Right lobe of liver (tissue), 6 donors: ENCODE results near the gene LCE2D. TPM values are rescaled to one million over a fixed set of nuclear protein-coding genes. Genes with fewer than 3 reads are reported as not detected.

Source experiments
- ATAC-seq, 4 donors: fragments of 200-7000 bp; cut with Tn5 transposase; one replicate each; pipeline ENCODE4 v1.9.1; 2020; ENCODE audit warnings: mild to moderate bottlenecking in 4 of 4, moderate library complexity in 4 of 4
- DNase-seq, 3 donors: peaks; one replicate each; pipeline ENCODE4 v3.0.0-alpha.2; 2020
- H3K27ac ChIP-seq, 3 donors: fragments of 200-600 bp; one replicate each; pipeline ENCODE4 v1.8.0; 2022
- H3K27me3 ChIP-seq, 2 donors: fragments of 200-600 bp; one replicate each; pipeline ENCODE4 v1.8.0; 2022
- H3K36me3 ChIP-seq, 4 donors: fragments of 200-600 bp; sonication (generic) in 1 of 4; one replicate each; pipeline versions ENCODE4 v1.5.1 to v1.8.0; 2017 to 2022; ENCODE audit warnings: control low read depth in 1 of 4
- H3K4me1 ChIP-seq, 4 donors: fragments of 200-600 bp; sonication (generic) in 1 of 4; one replicate each; pipeline versions ENCODE4 v1.5.1 to v1.8.0; 2017 to 2022; ENCODE audit warnings: control low read depth in 1 of 4
- H3K4me3 ChIP-seq, 3 donors: fragments of 200-600 bp; one replicate each; pipeline ENCODE4 v1.8.0; 2022
- H3K9me3 ChIP-seq, 4 donors: fragments of 200-600 bp; sonication (generic) in 1 of 4; one replicate each; pipeline versions ENCODE4 v1.5.1 to v1.8.0; 2017 to 2022; ENCODE audit warnings: control low read depth in 1 of 4
- CTCF ChIP-seq, 4 donors: fragments of 200-600 bp in 3 of 4; fragments of 450-650 bp in 1 of 4; IDR thresholded peaks; one replicate each; pipeline versions ENCODE4 v1.5.1 to v1.8.0; 2016 to 2022; ENCODE audit warnings: antibody characterized with exemption in 4 of 4, mild to moderate bottlenecking in 2 of 4
- POLR2A ChIP-seq: fragments of 450-650 bp; IDR thresholded peaks from one replicate; pipeline ENCODE4 v1.6.1; 2017; ENCODE audit warnings: antibody characterized with exemption, mild to moderate bottlenecking
- WGBS: methylation state at CpG from one replicate; pipeline ENCODE4 v1.1.6; 2018; ENCODE audit warnings: low coverage, low lambda C conversion rate; ENCODE audit not compliant: insufficient coverage; ENCODE audit errors: missing lambda C conversion rate; 5-methylcytosine and 5-hydroxymethylcytosine counted together
- intact Hi-C, 2 donors: fragments of 100-400 bp; cut with DNase I; formaldehyde crosslinking; loops; one replicate each; pipeline versions ENCODE4 v1.11.2 to v1.14.1; 2022
- total RNA-seq, 6 experiments: library from RNA; depleted of rRNA in 2 of 6; stranded (reverse); fragments of >200 nt in 2 of 6; fragmentation: NEBNext Ultra II Directional in 3 of 6; extraction: Animal tissue kit (Norgen Biotek cat#: 25700) in 3 of 6; gene quantifications; one replicate each; pipeline versions ENCODE4 v1.1.0 to v1.2.4, GENCODE V29; 2016 to 2023
- donor health status: DM: no; HTN: yes; CAD: no.
- donor health status: DM: no; HTN: no; CAD: no.
- donor health status: DM: no; HTN: no; CAD: no.
- donor health status: DM: no; HTN: yes; CAD: no.
- donor health status: DM: no; HTN: yes; CAD: no.

LCE2D gene
- total RNA-seq, 6 experiments from 2014 or later, result not detected

- Histone ChIP-seq H3K4me1 (no peaks in the 10 kb centered on the region), H3K27me3 (no peaks in the 10 kb centered on the region), H3K9me3 (no peaks in the 10 kb centered on the region), H3K4me3 (no peak overlapping the region), H3K27ac (no peak overlapping the region), H3K36me3 (no peaks in the 10 kb centered on the region)
- 33% methylated on average over 3 of the region's 3 CpGs for WGBS
- intact Hi-C loops, result no loop called here
- TF ChIP-seq POLR2A (no peak), CTCF (IDR thresholded peaks at IDR 0.05) (no peak)
- DNase-seq (no peak), ATAC-seq (no peak)
These were observed 19.2 kb upstream of the LCE2D start for GRCh38 chr1:152643945-152644344.

GRCh38 chr1:152645146-152645545, 18.0 kb upstream of the LCE2D start:
- intact Hi-C loops, result no loop called here
- H3K4me3 ChIP-seq, result no peak overlapping the region
- H3K4me1 ChIP-seq, result no peaks in the 10 kb centered on the region
- no peaks in the 10 kb centered on the region for H3K9me3 ChIP-seq
- no peaks in the 10 kb centered on the region for H3K27me3 ChIP-seq
- 25% methylated on average over 1 of the region's 3 CpGs for WGBS
- no peak overlapping the region for H3K27ac ChIP-seq
- ATAC-seq (no peak), DNase-seq (no peak)
- no peaks in the 10 kb centered on the region for H3K36me3 ChIP-seq
- TF ChIP-seq CTCF (IDR thresholded peaks at IDR 0.05) (no peak), POLR2A (no peak)

DNA sequence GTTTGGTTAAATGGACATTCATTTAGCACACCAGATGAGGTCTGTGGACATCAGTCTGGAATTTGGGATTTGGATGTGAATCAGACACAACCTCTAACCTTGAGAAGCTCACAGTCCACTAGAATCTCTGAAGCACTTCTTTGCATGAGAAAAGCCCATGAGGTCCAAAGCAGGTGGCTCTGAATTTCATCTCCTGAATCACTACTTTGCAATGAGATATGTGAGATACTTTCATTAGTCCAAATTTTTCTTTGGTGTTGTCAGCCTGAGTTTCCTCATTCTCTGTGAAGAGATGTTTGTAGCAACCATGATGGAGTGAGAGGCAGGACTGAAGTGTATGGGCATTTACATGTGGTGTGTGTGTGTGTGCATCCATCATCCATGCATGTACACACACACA, 16.5 kb upstream of the LCE2D start:
- Histone ChIP-seq H3K27me3 (no peaks in the 10 kb centered on the region), H3K36me3 (no peaks in the 10 kb centered on the region), H3K4me3 (no peak overlapping the region), H3K9me3 (no peaks in the 10 kb centered on the region), H3K27ac (no peak overlapping the region), H3K4me1 (no peaks in the 10 kb centered on the region)
- intact Hi-C loops, result no loop called here
- TF ChIP-seq POLR2A (no peak), CTCF (IDR thresholded peaks at IDR 0.05) (no peak)
- no peak for ATAC-seq
- no peak for DNase-seq

DNA sequence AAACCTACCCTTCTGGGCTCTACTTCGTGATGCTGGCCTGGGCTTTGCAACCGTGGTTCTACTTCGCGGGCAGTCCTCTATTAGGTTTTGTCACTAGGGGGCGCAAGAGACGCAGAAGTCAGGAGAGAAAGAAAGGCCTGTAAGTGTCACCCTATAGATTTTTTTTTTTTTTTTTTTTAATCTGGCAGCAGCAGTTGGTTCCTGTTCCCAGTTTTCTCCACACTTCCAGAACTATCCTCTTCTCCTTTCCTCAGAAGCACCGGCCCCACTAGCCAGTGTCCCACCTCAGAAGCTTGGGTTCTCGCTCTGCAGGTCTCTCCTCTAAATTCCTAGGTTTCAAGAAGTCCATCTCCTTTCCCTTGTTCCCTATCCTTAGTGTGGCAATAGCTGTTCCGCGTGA, 9.1 kb upstream of the LCE2D start:
- Histone ChIP-seq H3K27me3 (no peaks in the 10 kb centered on the region), H3K9me3 (no peaks in the 10 kb centered on the region), H3K36me3 (no peaks in the 10 kb centered on the region), H3K27ac (no peak overlapping the region), H3K4me1 (no peaks in the 10 kb centered on the region), H3K4me3 (no peak overlapping the region)
- intact Hi-C loops, result no loop called here
- DNase-seq (peak; percentile 33 to 59 (median 58)), ATAC-seq (peak; percentile 66 to 71 (median 68))
- TF ChIP-seq POLR2A (no peak), CTCF (IDR thresholded peaks at IDR 0.05) (peak; percentile 47 to 72 (median 62))
- WGBS, result 22% methylated on average over 10 of the region's 10 CpGs

- no CpG with 5 or more reads among the region's 2 CpGs for WGBS
- TF ChIP-seq POLR2A (no peak), CTCF (IDR thresholded peaks at IDR 0.05) (no peak)
These were observed 6.7 kb upstream of the LCE2D start for GRCh38 chr1:152656459-152656858.

More at GRCh38 chr1:152656459-152656858, 6.7 kb upstream of the LCE2D start:
- intact Hi-C loops, result no loop called here
- Histone ChIP-seq H3K27ac (no peak overlapping the region), H3K4me3 (no peak overlapping the region), H3K27me3 (no peaks in the 10 kb centered on the region), H3K4me1 (no peaks in the 10 kb centered on the region), H3K9me3 (no peaks in the 10 kb centered on the region), H3K36me3 (no peaks in the 10 kb centered on the region)
- ATAC-seq, result no peak
- no peak for DNase-seq
